ENCODE data around the gene GRN.

DNA sequence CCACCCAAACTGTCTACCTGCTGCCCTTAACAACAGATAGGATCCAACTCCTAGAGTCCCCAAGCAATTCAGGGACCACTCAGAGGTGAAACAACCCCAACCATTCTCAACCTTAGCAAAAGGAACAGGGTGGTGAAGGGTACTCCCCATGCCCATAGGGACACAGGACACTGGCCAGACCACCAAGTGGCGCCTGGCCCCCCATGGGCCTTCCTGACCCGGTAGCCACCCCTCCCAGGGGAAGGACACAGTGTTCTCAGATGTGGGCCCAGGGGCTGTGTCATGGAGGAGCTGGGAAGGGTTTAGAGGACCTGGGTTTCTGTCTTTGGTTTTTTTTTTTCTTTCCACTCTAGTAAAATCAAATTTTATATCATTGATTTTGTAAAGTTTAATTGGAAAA is 10.8 kb upstream of the GRN start:
- TF ChIP-seq POLR2AphosphoS5 (IDR thresholded peaks at IDR 0.05) (no peak), POLR2A (IDR thresholded peaks at IDR 0.05) (no peak)
- TF ChIP-seq, protein P1, sequence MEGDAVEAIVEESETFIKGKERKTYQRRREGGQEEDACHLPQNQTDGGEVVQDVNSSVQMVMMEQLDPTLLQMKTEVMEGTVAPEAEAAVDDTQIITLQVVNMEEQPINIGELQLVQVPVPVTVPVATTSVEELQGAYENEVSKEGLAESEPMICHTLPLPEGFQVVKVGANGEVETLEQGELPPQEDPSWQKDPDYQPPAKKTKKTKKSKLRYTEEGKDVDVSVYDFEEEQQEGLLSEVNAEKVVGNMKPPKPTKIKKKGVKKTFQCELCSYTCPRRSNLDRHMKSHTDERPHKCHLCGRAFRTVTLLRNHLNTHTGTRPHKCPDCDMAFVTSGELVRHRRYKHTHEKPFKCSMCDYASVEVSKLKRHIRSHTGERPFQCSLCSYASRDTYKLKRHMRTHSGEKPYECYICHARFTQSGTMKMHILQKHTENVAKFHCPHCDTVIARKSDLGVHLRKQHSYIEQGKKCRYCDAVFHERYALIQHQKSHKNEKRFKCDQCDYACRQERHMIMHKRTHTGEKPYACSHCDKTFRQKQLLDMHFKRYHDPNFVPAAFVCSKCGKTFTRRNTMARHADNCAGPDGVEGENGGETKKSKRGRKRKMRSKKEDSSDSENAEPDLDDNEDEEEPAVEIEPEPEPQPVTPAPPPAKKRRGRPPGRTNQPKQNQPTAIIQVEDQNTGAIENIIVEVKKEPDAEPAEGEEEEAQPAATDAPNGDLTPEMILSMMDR (IDR thresholded peaks at IDR 0.05), result no peak

Data from suprapubic skin (tissue), 4 donors.